Activated T-cell treated with anti-CD3 and anti-CD28 coated beads, Interleukin-2, amount 50 U/mL, for 4 hours (primary cell): ENCODE results near the gene NSMCE1. TPM values are rescaled to one million over a fixed set of nuclear protein-coding genes. Genes with fewer than 3 reads are reported as not detected.

ENCODE experiments used
- ATAC-seq, 2 donors: fragments of 200-7000 bp; cut with Tn5 transposase; one replicate each; pipeline ENCODE4 v1.10.0; 2021
- DNase-seq: peaks from one replicate; pipeline ENCODE4 v3.0.0-alpha.2; 2020
- H3K27me3 Mint-ChIP-seq: one replicate; pipeline ENCODE4 v1.8.0; 2021; ENCODE audit warnings: low read depth, mixed read lengths
- H3K36me3 Mint-ChIP-seq: one replicate; pipeline ENCODE4 v1.8.0; 2022; ENCODE audit warnings: mixed read lengths; ENCODE audit not compliant: insufficient read depth
- H3K4me1 Mint-ChIP-seq: one replicate; pipeline ENCODE4 v1.8.0; 2021; ENCODE audit warnings: low read depth, mixed read lengths
- H3K4me3 Mint-ChIP-seq: one replicate; pipeline ENCODE4 v1.8.0; 2021; ENCODE audit warnings: mild to moderate bottlenecking, moderate library complexity, mixed read lengths
- H3K9me3 Mint-ChIP-seq: one replicate; pipeline ENCODE4 v1.8.0; 2021; ENCODE audit warnings: mixed read lengths
- total RNA-seq, 3 donors: library from RNA; stranded (reverse); gene quantifications; one replicate each; pipeline ENCODE4 v1.2.1, GENCODE V29; 2021

The NSMCE1 gene
- total RNA-seq, 3 donors from 2014 or later: 109 to 111 (median 111) TPM

DNA sequence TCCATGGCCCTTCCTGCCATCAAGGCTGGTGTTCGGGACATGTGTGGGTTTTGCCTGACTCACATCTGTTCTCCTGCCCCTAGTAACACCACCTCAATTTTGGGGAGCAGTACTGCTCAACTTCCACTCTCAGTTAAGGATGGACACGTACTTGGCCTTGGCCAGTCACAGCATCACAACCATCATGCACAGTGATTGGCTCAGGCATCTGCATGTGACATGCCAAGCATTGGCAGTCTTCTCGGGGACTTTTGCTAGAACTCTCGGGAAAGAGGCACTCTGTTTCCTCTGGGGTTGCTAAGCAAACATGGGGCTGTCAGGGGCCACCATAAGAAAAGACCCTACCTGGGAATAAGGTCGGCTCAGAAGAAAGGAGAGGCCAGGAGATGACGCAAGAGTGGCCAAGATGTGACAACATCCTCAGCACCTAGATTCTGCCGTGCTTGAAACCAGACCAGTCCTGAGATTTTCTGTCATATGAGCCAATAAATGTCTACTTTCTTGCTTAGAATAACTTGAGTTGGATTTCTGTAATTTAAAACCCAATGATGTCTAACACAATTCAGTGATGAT lies 77.1 kb downstream of the NSMCE1 start:
- H3K9me3 Mint-ChIP-seq: no peaks in the 10 kb centered on the region
- peaks cover 1% of the 10 kb centered on the region for H3K36me3 Mint-ChIP-seq
- H3K4me1 Mint-ChIP-seq: peaks cover 26% of the 10 kb centered on the region
- no peak for DNase-seq
- no peaks in the 10 kb centered on the region for H3K27me3 Mint-ChIP-seq
- no peak overlapping the region for H3K4me3 Mint-ChIP-seq
- ATAC-seq: no peak

DNA sequence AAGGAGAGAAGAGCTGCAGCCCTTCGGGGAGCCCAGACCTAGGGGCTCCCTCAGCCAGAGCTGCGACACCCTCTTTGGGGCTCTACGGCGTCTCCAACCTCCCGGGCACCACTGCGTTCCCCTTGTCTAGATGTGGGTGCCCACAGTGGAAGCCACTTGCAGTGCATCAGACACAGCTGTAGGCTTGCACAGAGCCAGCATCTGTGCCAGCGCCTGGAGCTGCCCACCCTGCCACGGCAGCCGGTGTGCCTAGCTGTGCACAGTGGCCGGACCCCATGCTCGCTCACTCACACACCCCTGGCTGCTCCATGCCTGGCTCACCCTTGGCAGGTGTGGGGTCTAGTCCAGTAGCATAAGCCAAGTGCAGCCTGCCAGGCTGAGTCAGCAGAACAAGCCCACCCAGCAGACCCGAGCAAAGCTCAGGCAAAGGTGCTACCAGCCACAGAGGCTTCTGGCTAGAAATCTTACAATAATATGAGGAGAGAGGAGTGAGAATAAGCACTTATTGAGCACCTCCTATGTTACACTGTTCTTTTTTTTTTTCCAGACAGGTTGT lies 78.2 kb downstream of the NSMCE1 start:
- ATAC-seq: no peak
- DNase-seq: no peak
- no peaks in the 10 kb centered on the region for H3K27me3 Mint-ChIP-seq
- no peak overlapping the region for H3K4me3 Mint-ChIP-seq
- peaks cover 18% of the 10 kb centered on the region for H3K4me1 Mint-ChIP-seq
- H3K36me3 Mint-ChIP-seq: peaks cover 1% of the 10 kb centered on the region
- no peaks in the 10 kb centered on the region for H3K9me3 Mint-ChIP-seq

DNA sequence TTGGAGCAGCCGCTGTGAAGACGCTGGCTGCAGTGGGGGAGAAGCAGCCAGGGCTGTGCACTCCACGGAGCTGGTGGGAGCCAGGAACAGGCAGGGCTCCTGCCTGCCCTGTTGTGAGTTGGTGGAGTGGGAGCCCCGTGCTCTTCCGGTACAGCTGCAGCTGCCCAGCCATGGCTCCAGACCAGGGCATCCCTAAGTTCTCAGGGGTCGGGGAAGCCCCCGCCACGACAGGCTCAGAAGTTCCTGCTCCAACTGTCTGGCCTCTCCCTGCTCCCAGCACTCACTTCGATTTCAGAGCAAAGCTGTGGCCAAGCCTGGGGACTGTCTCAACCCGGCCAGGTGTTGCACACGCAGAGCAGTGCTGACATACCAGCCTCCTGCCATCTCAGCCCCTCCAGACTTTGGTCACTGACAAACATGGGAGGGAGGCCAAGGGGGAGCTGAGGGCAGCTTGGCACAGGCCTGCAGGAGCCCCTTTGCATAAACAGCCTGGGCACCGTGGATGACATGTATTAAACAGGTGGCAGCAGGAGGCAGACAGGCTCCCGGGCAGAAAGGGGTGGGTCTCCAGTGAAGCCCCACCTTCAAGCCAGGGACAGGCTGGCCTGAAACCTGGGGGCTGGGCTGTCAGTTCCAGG lies 79.1 kb downstream of the NSMCE1 start:
- H3K4me3 Mint-ChIP-seq: no peak overlapping the region
- no peaks in the 10 kb centered on the region for H3K27me3 Mint-ChIP-seq
- no peak for DNase-seq
- no peaks in the 10 kb centered on the region for H3K36me3 Mint-ChIP-seq
- peaks cover 8% of the 10 kb centered on the region for H3K4me1 Mint-ChIP-seq
- H3K9me3 Mint-ChIP-seq: no peaks in the 10 kb centered on the region
- ATAC-seq: no peak

DNA sequence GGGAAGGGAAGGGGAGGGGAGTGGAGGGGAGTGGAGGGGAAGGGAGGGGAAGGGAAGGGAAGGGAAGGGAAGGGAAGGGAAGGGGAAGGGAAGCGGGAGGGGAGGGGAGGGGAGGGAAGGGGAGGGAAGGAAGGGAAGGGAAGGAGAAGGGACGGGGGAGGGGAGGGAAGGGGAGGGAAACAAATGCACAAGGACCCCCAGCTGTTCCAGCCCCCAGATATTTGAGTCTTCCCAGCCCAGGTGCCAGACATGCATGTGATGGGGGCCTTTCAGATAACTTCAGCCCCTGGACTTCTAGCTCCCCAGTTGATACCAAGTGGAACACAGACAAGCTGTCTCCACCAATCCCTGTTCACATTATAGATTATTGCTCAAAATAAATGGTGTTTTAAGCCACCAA lies 79.9 kb downstream of the NSMCE1 start:
- Mint-ChIP-seq H3K4me1 (peaks cover 7% of the 10 kb centered on the region), H3K27me3 (no peaks in the 10 kb centered on the region), H3K4me3 (no peak overlapping the region), H3K9me3 (no peaks in the 10 kb centered on the region), H3K36me3 (no peaks in the 10 kb centered on the region)
- no peak for ATAC-seq
- DNase-seq: no peak

DNA sequence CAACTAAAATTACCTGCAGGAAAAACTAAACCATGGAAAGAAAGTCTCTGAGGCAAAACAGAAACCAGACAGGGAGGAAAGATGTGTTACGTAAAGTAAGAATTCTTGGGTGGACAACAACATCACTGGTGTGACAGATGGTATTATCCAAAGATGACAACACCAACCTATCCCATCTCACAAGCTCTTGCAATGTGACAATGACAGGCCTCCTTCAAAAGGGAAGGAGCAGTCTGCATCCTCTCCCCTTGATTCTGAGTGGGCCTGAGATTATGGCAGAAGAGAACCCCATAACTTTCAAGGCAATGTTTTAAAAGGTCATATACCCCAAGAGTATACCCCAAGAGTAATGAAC lies 82.8 kb downstream of the NSMCE1 start:
- no peak for DNase-seq
- Mint-ChIP-seq H3K4me3 (no peak overlapping the region), H3K4me1 (peaks cover 2% of the 10 kb centered on the region), H3K36me3 (no peaks in the 10 kb centered on the region), H3K27me3 (no peaks in the 10 kb centered on the region), H3K9me3 (no peaks in the 10 kb centered on the region)
- ATAC-seq: no peak

DNA sequence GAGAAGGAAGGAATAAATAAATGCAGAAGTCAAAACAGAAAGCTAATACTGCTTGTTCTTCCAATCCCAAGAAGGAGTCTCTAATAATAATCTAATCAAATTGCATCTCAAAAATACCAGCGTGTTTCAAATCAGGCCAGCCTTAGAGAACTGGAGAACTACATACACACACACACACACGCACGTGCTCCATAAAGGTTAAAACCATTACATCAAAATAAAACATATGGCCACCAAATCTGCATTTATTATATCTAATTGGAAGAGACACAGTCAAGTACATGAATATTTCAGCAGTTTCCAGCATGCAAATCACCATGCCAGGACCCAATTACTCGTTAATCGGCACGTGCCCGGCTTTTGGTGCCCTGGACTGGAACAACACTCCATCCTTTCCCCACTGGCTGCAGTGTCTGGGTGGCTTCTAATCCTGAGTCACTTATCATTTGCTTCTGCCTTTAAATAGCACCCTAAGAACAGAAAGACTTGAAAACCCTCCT lies 85.6 kb downstream of the NSMCE1 start:
- no peaks in the 10 kb centered on the region for H3K9me3 Mint-ChIP-seq

DNA sequence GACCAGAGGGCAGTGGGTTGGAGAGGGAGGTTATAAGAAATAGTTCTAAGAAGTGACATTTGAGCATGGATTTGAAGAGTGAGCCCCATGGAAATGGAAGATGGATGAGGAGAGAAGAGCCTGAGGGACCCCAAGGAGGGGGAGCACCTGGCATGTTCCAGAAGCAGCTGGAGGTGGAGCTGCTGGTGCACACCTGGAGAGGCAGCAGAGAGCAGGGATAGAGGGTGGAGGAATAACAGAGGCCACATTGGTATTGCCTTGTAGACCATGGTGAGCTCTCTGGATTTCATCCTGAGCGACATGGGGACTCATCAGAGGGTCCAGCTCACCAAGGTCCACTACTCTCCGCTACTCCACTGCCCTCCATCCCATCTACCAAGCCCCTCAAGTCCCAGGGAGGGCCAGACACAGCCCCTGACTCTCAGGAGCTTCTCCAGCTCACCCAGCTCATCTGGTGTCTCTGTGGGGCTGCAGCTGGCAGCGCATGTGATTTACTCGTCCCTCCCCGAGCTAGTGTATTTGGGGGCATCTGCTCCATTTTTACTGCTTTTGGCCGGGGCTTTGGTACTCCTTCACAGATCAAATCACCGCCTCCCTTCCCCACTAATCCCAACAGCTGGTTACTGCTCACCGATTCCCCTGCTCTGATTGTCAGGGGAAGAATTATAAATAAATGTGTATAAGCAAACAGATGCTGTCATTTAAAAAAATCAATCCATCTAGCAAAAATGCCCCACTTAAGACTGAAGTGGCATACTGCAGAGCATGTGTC lies 87.4 kb downstream of the NSMCE1 start:
- no peaks in the 10 kb centered on the region for H3K36me3 Mint-ChIP-seq
- peaks cover 34% of the 10 kb centered on the region for H3K4me1 Mint-ChIP-seq
- no peaks in the 10 kb centered on the region for H3K9me3 Mint-ChIP-seq
- no peak overlapping the region for H3K4me3 Mint-ChIP-seq
- DNase-seq (no peak), ATAC-seq (no peak)
- H3K27me3 Mint-ChIP-seq: no peaks in the 10 kb centered on the region

More for the DNA sequence above, 85.6 kb downstream of the NSMCE1 start:
- Mint-ChIP-seq H3K4me3 (no peak overlapping the region), H3K4me1 (peaks cover 21% of the 10 kb centered on the region), H3K36me3 (no peaks in the 10 kb centered on the region), H3K27me3 (no peaks in the 10 kb centered on the region)
- no peak for DNase-seq
- ATAC-seq: no peak

DNA sequence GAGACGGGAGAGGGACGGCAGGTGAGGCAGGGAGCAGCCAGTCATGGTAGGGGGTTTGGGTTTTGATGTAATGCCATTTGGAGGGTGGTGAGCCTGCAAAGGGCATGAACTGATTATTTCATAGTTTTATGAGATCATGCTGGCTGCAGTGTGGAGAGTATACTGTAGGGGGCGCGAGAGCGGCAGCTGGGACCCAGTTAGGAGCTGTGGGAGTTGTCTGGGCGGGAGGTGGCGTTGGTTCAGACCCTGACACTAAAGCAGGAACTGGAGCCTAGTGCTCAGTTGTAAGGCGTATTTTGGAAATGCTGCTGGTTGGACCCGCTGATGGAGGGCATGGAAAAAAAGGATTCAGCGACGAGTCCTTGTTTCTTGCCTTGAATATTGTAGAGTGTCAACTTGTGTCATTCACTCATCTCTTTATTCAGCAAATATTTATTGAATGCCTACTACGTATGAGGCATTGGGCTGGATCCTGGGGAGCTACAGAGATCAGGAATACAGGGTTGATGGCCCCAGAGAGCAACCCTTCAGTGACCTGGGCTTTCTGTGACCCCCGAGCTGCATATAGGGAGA lies 89.0 kb downstream of the NSMCE1 start:
- Mint-ChIP-seq H3K36me3 (no peaks in the 10 kb centered on the region), H3K9me3 (no peaks in the 10 kb centered on the region), H3K4me1 (peaks cover 41% of the 10 kb centered on the region), H3K27me3 (no peaks in the 10 kb centered on the region), H3K4me3 (no peak overlapping the region)
- peak; percentile 90 for DNase-seq
- peak; percentile 73 to 79 for ATAC-seq

DNA sequence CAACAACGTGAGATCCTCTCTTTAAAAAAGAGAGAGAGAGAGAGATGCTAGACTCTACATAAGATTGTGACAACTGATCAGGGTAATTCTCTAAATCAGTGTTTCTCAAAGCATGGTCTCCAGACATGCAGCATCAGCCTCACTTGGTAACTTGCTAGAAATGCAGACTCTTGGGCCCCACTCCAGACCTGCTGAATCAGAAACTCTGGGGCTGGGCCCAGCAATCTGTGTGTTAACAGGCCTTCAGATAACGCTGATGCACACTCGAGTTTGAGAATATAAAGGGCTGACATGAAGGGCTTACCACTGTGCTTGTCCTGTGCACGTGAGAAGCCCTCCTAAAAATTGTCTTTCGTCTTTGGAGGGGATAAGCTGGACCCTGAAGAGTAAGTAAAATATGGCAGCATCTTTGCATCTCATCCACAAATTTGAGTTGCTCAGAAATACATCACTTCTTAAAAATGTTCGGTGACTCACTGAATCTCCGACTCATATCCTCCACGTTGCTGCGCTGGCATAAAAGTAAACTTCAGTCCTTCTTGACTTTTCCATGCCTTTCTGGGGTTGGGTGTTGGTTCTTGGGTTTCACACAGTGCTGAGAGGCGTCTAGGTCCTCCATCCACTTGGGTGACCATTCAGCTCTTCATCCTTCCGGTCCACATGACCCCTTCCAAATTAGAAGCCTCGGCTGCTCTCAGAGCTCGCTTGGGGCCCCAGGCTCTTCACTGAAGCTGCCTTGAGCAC lies 91.4 kb downstream of the NSMCE1 start:
- H3K9me3 Mint-ChIP-seq: no peaks in the 10 kb centered on the region
- DNase-seq (peak; percentile 35), ATAC-seq (peak; percentile 69 to 72)
- H3K4me1 Mint-ChIP-seq: peaks cover 64% of the 10 kb centered on the region
- no peaks in the 10 kb centered on the region for H3K36me3 Mint-ChIP-seq
- no peaks in the 10 kb centered on the region for H3K27me3 Mint-ChIP-seq
- H3K4me3 Mint-ChIP-seq: no peak overlapping the region

DNA sequence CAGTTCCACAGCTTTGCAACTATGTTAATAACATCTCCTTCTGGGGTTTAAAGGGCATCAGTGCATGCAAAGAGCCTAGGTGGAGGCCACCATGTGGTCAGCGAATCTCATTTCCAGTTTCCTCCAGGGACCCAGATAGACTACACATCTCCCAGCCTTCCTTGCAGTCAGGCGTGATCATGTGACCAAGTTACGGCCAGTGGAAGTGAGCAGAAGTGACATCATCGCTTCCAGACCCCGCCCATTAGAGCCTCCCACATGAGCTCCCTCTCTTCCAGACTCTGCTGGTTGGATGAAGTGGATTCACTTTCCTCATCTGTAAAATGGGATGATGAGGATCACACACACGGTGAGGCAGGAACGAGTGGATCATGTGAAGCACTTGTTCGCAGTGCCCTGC lies 92.7 kb downstream of the NSMCE1 start:
- Mint-ChIP-seq H3K27me3 (no peaks in the 10 kb centered on the region), H3K4me1 (peaks cover 75% of the 10 kb centered on the region), H3K36me3 (no peaks in the 10 kb centered on the region), H3K4me3 (no peak overlapping the region), H3K9me3 (peaks cover 4% of the 10 kb centered on the region)
- no peak for ATAC-seq
- DNase-seq: no peak

Other genes starting within 250 kb of the NSMCE1 start
- not detected for gene C16orf82, start 201.8 kb downstream of the NSMCE1 start, total RNA-seq
- 10 to 100 TPM in 1 of 3 donors, 1 to 10 TPM in 2; 8.8 to 10.7 (median 8.9) TPM for gene KDM8, start 65.2 kb downstream of the NSMCE1 start, total RNA-seq
- 100 to 1,000 TPM; 110 to 143 (median 140) TPM for gene IL4R, start 45.2 kb upstream of the NSMCE1 start, total RNA-seq
- gene IL21R, start 133.4 kb upstream of the NSMCE1 start, total RNA-seq: 10 to 100 TPM; 90.7 to 94.9 (median 91.4) TPM